ENCODE results near the gene CLEC7A.

Gene CLEC7A

DNA sequence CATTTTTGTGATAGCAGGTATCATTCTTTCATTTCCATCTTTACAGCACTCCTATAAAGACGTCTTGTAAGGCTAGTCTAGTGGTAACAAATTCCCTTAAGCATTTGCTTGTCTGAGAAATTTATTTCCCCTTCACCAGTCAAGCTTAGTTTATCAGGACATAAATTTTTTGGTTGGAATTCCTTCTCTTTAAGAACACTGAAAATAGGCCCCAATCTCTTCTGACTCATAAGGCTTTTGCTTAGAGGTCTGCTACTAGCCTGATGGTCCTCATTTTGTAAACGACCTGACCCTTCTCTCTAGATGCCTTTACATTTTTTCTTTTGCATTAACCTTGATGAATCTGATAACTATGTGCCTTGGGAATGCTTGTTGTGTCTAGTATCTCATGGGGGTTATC, 21.6 kb upstream of the CLEC7A start:
- Histone ChIP-seq H3K27me3 (ENCODE audit: insufficient read depth, poor library complexity, severe bottlenecking) (no peaks in the 10 kb centered on the region), H3K4me3 (replicated peaks; ENCODE audit: insufficient read depth, low read length) (no peak overlapping the region), H3K27ac (replicated peaks) (no peak overlapping the region)
- no peak for TF ChIP-seq GABPA (IDR thresholded peaks at IDR 0.05; ENCODE audit: low read depth)
- TF ChIP-seq POLR2AphosphoS5 (IDR thresholded peaks at IDR 0.05; ENCODE audit: low read depth) = no peak
- TF ChIP-seq, protein P1, sequence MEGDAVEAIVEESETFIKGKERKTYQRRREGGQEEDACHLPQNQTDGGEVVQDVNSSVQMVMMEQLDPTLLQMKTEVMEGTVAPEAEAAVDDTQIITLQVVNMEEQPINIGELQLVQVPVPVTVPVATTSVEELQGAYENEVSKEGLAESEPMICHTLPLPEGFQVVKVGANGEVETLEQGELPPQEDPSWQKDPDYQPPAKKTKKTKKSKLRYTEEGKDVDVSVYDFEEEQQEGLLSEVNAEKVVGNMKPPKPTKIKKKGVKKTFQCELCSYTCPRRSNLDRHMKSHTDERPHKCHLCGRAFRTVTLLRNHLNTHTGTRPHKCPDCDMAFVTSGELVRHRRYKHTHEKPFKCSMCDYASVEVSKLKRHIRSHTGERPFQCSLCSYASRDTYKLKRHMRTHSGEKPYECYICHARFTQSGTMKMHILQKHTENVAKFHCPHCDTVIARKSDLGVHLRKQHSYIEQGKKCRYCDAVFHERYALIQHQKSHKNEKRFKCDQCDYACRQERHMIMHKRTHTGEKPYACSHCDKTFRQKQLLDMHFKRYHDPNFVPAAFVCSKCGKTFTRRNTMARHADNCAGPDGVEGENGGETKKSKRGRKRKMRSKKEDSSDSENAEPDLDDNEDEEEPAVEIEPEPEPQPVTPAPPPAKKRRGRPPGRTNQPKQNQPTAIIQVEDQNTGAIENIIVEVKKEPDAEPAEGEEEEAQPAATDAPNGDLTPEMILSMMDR (IDR thresholded peaks at IDR 0.05; ENCODE audit: insufficient read depth, low read length) = no peak
- no peak for DNase-seq (ENCODE audit: low read depth in 1 of 2, low spot score in 1 of 2)

DNA sequence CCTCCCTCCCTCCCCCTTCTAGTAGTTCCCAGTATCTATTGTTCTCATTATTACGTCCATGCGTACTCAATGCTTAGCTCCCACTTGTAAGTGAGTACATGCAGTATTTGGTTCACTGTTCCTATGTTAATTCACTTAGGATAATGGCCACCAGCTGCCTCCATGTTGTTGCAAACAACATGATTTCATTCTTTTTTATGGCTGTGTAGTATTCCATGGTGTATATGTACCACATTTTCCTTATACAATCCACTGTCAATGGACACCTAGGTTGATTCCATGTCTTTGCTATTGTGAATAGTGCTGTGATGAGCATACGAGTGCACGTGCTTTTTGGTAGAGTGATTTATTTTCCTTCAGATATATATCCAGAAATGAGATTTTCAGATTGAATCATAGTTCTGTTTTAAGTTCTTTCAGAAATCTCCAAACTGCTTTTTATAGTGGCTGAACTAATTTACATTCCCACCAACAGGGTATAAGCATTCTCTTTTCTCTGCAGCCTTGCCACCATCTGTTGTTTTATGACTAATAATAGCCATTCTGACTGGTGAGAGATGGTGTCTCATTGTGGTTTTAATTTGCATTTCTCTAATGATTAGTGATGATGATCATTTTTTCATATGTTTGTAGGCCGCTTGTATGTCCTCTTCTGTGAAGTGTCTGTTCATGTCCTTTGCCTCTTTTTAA, 17.9 kb upstream of the CLEC7A start:
- TF ChIP-seq SPI1 (IDR thresholded peaks at IDR 0.05; ENCODE audit: borderline replicate concordance, low read depth) (no peak), GABPA (IDR thresholded peaks at IDR 0.05; ENCODE audit: low read depth) (no peak), POLR2AphosphoS5 (IDR thresholded peaks at IDR 0.05; ENCODE audit: low read depth) (no peak)
- TF ChIP-seq, protein P1 (IDR thresholded peaks at IDR 0.05; ENCODE audit: insufficient read depth, low read length) = no peak
- TF ChIP-seq, protein P2, sequence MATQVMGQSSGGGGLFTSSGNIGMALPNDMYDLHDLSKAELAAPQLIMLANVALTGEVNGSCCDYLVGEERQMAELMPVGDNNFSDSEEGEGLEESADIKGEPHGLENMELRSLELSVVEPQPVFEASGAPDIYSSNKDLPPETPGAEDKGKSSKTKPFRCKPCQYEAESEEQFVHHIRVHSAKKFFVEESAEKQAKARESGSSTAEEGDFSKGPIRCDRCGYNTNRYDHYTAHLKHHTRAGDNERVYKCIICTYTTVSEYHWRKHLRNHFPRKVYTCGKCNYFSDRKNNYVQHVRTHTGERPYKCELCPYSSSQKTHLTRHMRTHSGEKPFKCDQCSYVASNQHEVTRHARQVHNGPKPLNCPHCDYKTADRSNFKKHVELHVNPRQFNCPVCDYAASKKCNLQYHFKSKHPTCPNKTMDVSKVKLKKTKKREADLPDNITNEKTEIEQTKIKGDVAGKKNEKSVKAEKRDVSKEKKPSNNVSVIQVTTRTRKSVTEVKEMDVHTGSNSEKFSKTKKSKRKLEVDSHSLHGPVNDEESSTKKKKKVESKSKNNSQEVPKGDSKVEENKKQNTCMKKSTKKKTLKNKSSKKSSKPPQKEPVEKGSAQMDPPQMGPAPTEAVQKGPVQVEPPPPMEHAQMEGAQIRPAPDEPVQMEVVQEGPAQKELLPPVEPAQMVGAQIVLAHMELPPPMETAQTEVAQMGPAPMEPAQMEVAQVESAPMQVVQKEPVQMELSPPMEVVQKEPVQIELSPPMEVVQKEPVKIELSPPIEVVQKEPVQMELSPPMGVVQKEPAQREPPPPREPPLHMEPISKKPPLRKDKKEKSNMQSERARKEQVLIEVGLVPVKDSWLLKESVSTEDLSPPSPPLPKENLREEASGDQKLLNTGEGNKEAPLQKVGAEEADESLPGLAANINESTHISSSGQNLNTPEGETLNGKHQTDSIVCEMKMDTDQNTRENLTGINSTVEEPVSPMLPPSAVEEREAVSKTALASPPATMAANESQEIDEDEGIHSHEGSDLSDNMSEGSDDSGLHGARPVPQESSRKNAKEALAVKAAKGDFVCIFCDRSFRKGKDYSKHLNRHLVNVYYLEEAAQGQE (IDR thresholded peaks at IDR 0.05; ENCODE audit: insufficient replicate concordance, low read depth) = no peak
- no peak for DNase-seq (ENCODE audit: low read depth in 1 of 2, low spot score in 1 of 2)
- Histone ChIP-seq H3K27me3 (ENCODE audit: insufficient read depth, poor library complexity, severe bottlenecking) (no peaks in the 10 kb centered on the region), H3K27ac (replicated peaks) (no peak overlapping the region), H3K4me3 (replicated peaks; ENCODE audit: insufficient read depth, low read length) (no peak overlapping the region)

DNA sequence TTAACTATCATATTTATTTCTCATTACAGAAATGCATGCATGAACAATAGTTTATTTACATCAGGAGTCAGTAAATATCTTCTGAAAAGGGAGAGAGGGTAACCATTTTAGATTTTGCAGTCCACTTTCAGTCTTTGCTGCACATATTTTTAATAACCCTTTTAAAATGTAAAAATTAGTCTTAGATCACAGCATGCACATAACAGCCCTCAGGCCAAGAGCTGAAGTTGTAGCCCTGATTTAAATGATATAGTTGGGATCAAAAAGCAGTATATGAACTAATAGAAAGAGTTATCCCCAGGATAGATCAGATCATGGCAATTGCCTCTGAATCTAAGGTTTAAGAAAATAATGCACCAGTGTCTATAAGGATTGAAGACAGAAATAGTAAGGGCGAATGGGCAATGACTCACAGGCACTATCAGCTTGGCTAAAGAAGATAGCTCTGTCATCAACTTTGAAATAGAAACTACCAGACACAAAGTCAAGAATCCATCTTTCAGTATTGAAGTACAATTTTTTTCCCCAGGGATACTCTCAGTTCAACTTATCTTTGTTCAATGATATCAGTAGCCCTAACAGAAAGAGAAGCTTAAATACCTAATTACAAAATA, 13.1 kb upstream of the CLEC7A start:
- Histone ChIP-seq H3K27ac (replicated peaks) (no peak overlapping the region), H3K4me3 (replicated peaks; ENCODE audit: insufficient read depth, low read length) (no peak overlapping the region), H3K27me3 (ENCODE audit: insufficient read depth, poor library complexity, severe bottlenecking) (no peaks in the 10 kb centered on the region)
- no peak for DNase-seq (ENCODE audit: low read depth in 1 of 2, low spot score in 1 of 2)
- no peak for TF ChIP-seq POLR2AphosphoS5 (IDR thresholded peaks at IDR 0.05; ENCODE audit: low read depth)
- TF ChIP-seq GABPA (IDR thresholded peaks at IDR 0.05; ENCODE audit: low read depth) = no peak
- TF ChIP-seq, protein P1 (IDR thresholded peaks at IDR 0.05; ENCODE audit: insufficient read depth, low read length) = no peak
- TF ChIP-seq, protein P2 (IDR thresholded peaks at IDR 0.05; ENCODE audit: insufficient replicate concordance, low read depth) = no peak
- no peak for TF ChIP-seq SPI1 (IDR thresholded peaks at IDR 0.05; ENCODE audit: borderline replicate concordance, low read depth)
